Endothelial cell of umbilical vein (primary cell): Measurements from ENCODE around the gene PRKCZ. TPM values are rescaled to one million over a fixed set of nuclear protein-coding genes. Genes with fewer than 3 reads are reported as not detected.

ENCODE experiments used
- BruUV-seq: library from RNA; stranded (reverse); fragments of 400-500 nt; replicated peaks from 2 replicates; lab custom pipeline; 2021; lab: Mats Ljungman, UMichigan
- CTCF ChIA-PET: fragments of 300-600, 350-600 bp; sonication (Branson Sonifier 250); formaldehyde crosslinking; loops from one replicate; lab custom pipeline; 2021; ENCODE audit warnings: antibody characterized with exemption, inconsistent platforms; lab: Charles Lee
- POLR2A ChIA-PET: fragments of 300-600, 350-600 bp; sonication (Branson Sonifier 250); formaldehyde crosslinking; loops from one replicate; lab custom pipeline; 2021; ENCODE audit warnings: antibody characterized with exemption, inconsistent platforms; lab: Charles Lee
- DNase-seq: peaks from one replicate; pipeline ENCODE4 v3.0.0-alpha.2; 2011; ENCODE audit warnings: low read depth, low spot score
- FAIRE-seq: peaks from 2 replicates; lab custom pipeline; 2011; peaks lifted over from hg19 to GRCh38; lab: Jason Lieb, UNC
- H2AFZ ChIP-seq: 2 replicates; pipeline ENCODE4 v1.6.0; 2012; ENCODE audit warnings: low read depth, low read length, control low read depth, inconsistent platforms
- H3K27ac ChIP-seq: 2 replicates; pipeline ENCODE4 v1.5.1; 2011; ENCODE audit warnings: low read depth, mild to moderate bottlenecking, control low read depth, low read length, moderate library complexity; ENCODE audit not compliant: insufficient read depth
- H3K27me3 ChIP-seq, 2 experiments: 2 replicates each; pipeline versions ENCODE4 v1.6.0 to v1.6.1; 2011; ENCODE audit warnings: low read length in 2 of 2, mixed read lengths in 1 of 2; ENCODE audit not compliant: control insufficient read depth in 2 of 2, insufficient read depth in 2 of 2
- H3K36me3 ChIP-seq, 2 experiments: 2 replicates in 1 of 2; 3 replicates in 1 of 2; pipeline ENCODE4 v1.5.1; 2011; ENCODE audit warnings: low read length in 2 of 2, mild to moderate bottlenecking in 1 of 2, moderate library complexity in 1 of 2; ENCODE audit not compliant: control insufficient read depth in 2 of 2, insufficient read depth in 2 of 2; ENCODE audit errors: extremely low read depth in 1 of 2
- H3K4me1 ChIP-seq: 3 replicates; pipeline ENCODE4 v1.5.1; 2011; ENCODE audit warnings: mild to moderate bottlenecking, low read length; ENCODE audit not compliant: control insufficient read depth, insufficient read depth; ENCODE audit errors: extremely low read depth
- H3K4me2 ChIP-seq: 2 replicates; pipeline ENCODE4 v1.6.1; 2011; ENCODE audit warnings: low read length, control low read depth, mixed read lengths; ENCODE audit not compliant: insufficient read depth
- H3K4me3 ChIP-seq, 3 experiments: fragments of 200-600 bp in 1 of 3; sonication (generic), shearing (Covaris generic) in 1 of 3; replicated peaks in 1 of 3; 2 replicates each; pipeline ENCODE4 v1.5.1; 2011 to 2016; ENCODE audit warnings: control low read depth in 3 of 3, low read length in 3 of 3, mild to moderate bottlenecking in 2 of 3, inconsistent platforms in 1 of 3, low read depth in 1 of 3, moderate library complexity in 1 of 3; ENCODE audit not compliant: insufficient read depth in 1 of 3
- H3K79me2 ChIP-seq: 2 replicates; pipeline ENCODE4 v1.6.0; 2012; ENCODE audit warnings: low read length, inconsistent platforms; ENCODE audit not compliant: control insufficient read depth, insufficient read depth
- H3K9ac ChIP-seq: replicated peaks from 2 replicates; pipeline ENCODE3; 2011; ENCODE audit warnings: low read length, control low read depth; ENCODE audit not compliant: insufficient read depth; ENCODE audit errors: extremely low read depth
- H3K9me1 ChIP-seq: replicated peaks from 3 replicates; pipeline ENCODE4 v1.6.0; 2011; ENCODE audit warnings: mild to moderate bottlenecking, low read length; ENCODE audit not compliant: control insufficient read depth, insufficient read depth; ENCODE audit errors: extremely low read depth
- H3K9me3 ChIP-seq: replicated peaks from 2 replicates; pipeline ENCODE4 v1.5.1; 2012; ENCODE audit warnings: low read length, inconsistent platforms; ENCODE audit not compliant: control insufficient read depth, insufficient read depth
- H4K20me1 ChIP-seq: replicated peaks from 2 replicates; pipeline ENCODE3; 2011; ENCODE audit warnings: mild to moderate bottlenecking, low read length; ENCODE audit not compliant: control insufficient read depth, insufficient read depth; ENCODE audit errors: extremely low read depth
- EZH2 ChIP-seq: IDR thresholded peaks from 2 replicates; pipeline ENCODE4 v1.6.1; 2012; ENCODE audit warnings: borderline replicate concordance, low read depth, mild to moderate bottlenecking, moderate library complexity, low read length, inconsistent platforms; ENCODE audit not compliant: severe bottlenecking
- FOS ChIP-seq: IDR thresholded peaks from 2 replicates; pipeline ENCODE4 v1.6.1; 2011; ENCODE audit warnings: mild to moderate bottlenecking, low read length, moderate library complexity, borderline replicate concordance; ENCODE audit not compliant: insufficient read depth
- GATA2 ChIP-seq: IDR thresholded peaks from 2 replicates; pipeline ENCODE4 v1.7.0; 2011; ENCODE audit warnings: low read depth, mild to moderate bottlenecking, moderate library complexity, mixed read lengths, low read length; ENCODE audit not compliant: insufficient read length, insufficient read depth
- JUN ChIP-seq: IDR thresholded peaks from 2 replicates; pipeline ENCODE4 v1.6.1; 2011; ENCODE audit warnings: borderline replicate concordance, low read depth; ENCODE audit not compliant: insufficient read length, insufficient read depth
- MYC ChIP-seq: IDR thresholded peaks from one replicate; pipeline ENCODE4 v1.6.1; 2011; ENCODE audit warnings: mild to moderate bottlenecking, low read depth, low read length
- POLR2A ChIP-seq: IDR thresholded peaks from 2 replicates; pipeline ENCODE4 v1.6.1; 2012; ENCODE audit warnings: low read depth, mild to moderate bottlenecking, control low read depth, low read length
- POLR2AphosphoS5 ChIP-seq: IDR thresholded peaks from 2 replicates; pipeline ENCODE4 v1.6.1; 2012; ENCODE audit warnings: low read depth, mild to moderate bottlenecking, control low read depth, low read length, moderate library complexity; ENCODE audit not compliant: insufficient read depth
- dilution Hi-C: fragments of 300-500 bp; cut with MboI; formaldehyde crosslinking; loops from one replicate; pipeline ENCODE4 v1.15.0; 2019; ENCODE audit warnings: low sequenced_read_pairs; ENCODE audit not compliant: extremely low pct_ligation_motif_present
- intact Hi-C: fragments of 100-400 bp; cut with micrococcal nuclease; formaldehyde crosslinking; loops from one replicate; pipeline ENCODE4 v1.10.0; 2022
- polyA plus RNA-seq, 4 experiments: library from polyadenylated mRNA; depleted of rRNA in 3 of 4; stranded (reverse) in 3 of 4; unstranded in 1 of 4; fragments of >200 nt; gene quantifications; 2 replicates each; pipeline versions ENCODE4 v1.2.1 to v1.2.3, GENCODE V29; 2011 to 2012; ENCODE audit warnings: missing spikeins in 1 of 4
- total RNA-seq: library from RNA; stranded (reverse); gene quantifications from 2 replicates; pipeline ENCODE4 v1.2.3, GENCODE V29; 2021
- TF ChIP-seq, protein P1 (sequence below): IDR thresholded peaks from 2 replicates; pipeline ENCODE4 v1.6.1; 2011; ENCODE audit not compliant: insufficient read depth, insufficient read length
- TF ChIP-seq, protein P2 (sequence below), 2 donors: IDR thresholded peaks; 1 replicate in 1 of 2; 2 replicates in 1 of 2; pipeline ENCODE4 v1.5.1; 2011; ENCODE audit warnings: low read length in 2 of 2, mild to moderate bottlenecking in 2 of 2, moderate library complexity in 2 of 2, control low read depth in 1 of 2, inconsistent platforms in 1 of 2, low read depth in 1 of 2; ENCODE audit not compliant: insufficient read depth in 1 of 2; ENCODE audit errors: extremely low read depth in 1 of 2

PRKCZ gene
- total and polyA plus RNA-seq, 2 donors (not counting 3 experiments of a cell fraction or from before 2014, with no cell fraction given), result 0.22 to 1.7 TPM

DNA sequence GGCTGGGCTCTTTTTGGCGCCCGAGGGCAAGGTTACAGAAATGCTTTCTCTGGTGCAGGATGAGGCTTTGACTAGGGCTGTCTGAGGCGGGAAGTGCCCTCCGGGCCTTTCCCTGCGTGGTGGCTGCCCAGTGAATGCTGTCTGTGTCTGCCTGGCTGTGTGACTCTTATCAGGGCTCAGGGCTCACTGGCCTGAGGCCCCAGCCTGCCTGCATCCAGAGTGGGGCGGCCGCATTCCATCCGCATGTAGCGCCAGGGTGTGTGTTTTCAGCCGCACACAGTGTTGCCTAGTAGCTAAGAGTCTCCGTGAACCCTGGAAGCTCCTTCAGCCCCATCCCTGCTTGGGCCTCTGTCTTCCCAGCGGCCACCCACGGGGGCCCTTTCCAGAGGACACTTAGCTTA, 85.2 kb downstream of the PRKCZ start:
- DNase-seq, result no peak
- Histone ChIP-seq H3K9me1 (no peaks in the 10 kb centered on the region), H3K4me1 (peaks cover 4% of the 10 kb centered on the region), H3K9ac (no peak overlapping the region), H3K79me2 (no peaks in the 10 kb centered on the region), H4K20me1 (no peaks in the 10 kb centered on the region), H3K4me2 (no peak overlapping the region), H3K36me3 (no peaks in the 10 kb centered on the region), H3K27me3 (no peaks in the 10 kb centered on the region), H3K4me3 (no peak overlapping the region), H3K9me3 (no peaks in the 10 kb centered on the region), H3K27ac (no peak overlapping the region), H2AFZ (no peak overlapping the region)
- dilution Hi-C loops, result no loop called here
- TF ChIP-seq, protein P1, sequence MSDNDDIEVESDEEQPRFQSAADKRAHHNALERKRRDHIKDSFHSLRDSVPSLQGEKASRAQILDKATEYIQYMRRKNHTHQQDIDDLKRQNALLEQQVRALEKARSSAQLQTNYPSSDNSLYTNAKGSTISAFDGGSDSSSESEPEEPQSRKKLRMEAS, result no peak
- TF ChIP-seq MYC (no peak), POLR2AphosphoS5 (no peak), EZH2 (no peak), GATA2 (no peak), FOS (no peak), JUN (no peak), POLR2A (no peak)
- TF ChIP-seq, protein P2, sequence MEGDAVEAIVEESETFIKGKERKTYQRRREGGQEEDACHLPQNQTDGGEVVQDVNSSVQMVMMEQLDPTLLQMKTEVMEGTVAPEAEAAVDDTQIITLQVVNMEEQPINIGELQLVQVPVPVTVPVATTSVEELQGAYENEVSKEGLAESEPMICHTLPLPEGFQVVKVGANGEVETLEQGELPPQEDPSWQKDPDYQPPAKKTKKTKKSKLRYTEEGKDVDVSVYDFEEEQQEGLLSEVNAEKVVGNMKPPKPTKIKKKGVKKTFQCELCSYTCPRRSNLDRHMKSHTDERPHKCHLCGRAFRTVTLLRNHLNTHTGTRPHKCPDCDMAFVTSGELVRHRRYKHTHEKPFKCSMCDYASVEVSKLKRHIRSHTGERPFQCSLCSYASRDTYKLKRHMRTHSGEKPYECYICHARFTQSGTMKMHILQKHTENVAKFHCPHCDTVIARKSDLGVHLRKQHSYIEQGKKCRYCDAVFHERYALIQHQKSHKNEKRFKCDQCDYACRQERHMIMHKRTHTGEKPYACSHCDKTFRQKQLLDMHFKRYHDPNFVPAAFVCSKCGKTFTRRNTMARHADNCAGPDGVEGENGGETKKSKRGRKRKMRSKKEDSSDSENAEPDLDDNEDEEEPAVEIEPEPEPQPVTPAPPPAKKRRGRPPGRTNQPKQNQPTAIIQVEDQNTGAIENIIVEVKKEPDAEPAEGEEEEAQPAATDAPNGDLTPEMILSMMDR (IDR thresholded peaks at IDR 0.05; ENCODE audit: extremely low read depth in 1 of 2, insufficient read depth in 1 of 2, low read depth in 1 of 2, low read length in 2 of 2), result no peak
- BruUV-seq, result no TSS peak
- intact Hi-C loops, result loop anchor here (10.0 kb wide), 1 partner anchor 221 kb away; the partner anchor contains the start of genes CALML6 and TMEM52
- ChIA-PET POLR2A (no interaction called here), CTCF (interaction anchor here (2.0 kb wide), 1 partner anchor 39 kb away, joined by 7 read pairs; no protein-coding TSS in a partner anchor)
- FAIRE-seq, result no peak
